CMK (cell line): ENCODE data around the gene PWWP2B.

Source experiments
- DNase-seq: peaks from one replicate; pipeline ENCODE4 v3.0.0-alpha.2; 2010; ENCODE audit warnings: low read depth

PWWP2B gene

GRCh38 chr10:132459301-132460003, 62.5 kb downstream of the PWWP2B start:
- no peak for DNase-seq

DNA sequence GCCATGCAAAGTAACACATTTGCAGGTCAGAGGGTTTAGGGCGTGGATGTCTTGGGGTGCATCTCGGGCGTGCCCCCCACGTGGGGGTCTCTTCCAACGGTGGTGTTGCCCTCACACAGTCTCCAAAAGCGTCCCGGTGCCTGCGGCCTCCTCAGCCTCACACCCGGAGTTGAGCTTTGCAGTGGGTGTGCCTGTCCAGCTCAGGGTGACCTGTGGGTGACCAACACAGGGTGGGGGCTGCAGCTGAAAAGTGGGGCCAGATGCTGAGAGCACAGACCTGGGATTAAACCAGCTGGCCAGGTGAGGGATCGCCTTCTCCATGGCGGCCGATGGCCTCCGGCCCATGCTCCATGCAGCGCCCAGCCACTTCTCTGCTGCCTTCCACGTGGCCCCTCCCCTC, 63.1 kb downstream of the PWWP2B start:
- DNase-seq: no peak

DNA sequence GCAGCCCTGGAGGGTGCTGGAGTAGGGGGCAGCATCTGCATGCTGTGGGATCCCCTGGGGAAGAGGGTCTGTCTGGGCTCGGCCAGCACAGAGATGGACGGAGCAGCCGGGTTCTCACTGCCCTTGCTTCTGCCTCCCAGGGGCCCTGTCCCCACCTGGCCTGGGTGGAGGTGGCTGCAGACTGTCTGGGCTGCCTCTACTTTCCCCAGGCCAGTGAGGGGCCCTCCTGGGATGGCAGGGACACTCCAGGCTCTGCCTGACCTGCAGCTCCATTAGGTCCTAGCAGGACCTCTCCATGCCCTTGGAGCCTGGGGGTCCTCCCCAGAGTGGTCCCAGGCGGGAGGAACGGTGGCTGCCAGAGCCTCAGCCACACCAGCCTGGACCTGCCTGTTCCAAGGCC, 63.7 kb downstream of the PWWP2B start:
- no peak for DNase-seq

DNA sequence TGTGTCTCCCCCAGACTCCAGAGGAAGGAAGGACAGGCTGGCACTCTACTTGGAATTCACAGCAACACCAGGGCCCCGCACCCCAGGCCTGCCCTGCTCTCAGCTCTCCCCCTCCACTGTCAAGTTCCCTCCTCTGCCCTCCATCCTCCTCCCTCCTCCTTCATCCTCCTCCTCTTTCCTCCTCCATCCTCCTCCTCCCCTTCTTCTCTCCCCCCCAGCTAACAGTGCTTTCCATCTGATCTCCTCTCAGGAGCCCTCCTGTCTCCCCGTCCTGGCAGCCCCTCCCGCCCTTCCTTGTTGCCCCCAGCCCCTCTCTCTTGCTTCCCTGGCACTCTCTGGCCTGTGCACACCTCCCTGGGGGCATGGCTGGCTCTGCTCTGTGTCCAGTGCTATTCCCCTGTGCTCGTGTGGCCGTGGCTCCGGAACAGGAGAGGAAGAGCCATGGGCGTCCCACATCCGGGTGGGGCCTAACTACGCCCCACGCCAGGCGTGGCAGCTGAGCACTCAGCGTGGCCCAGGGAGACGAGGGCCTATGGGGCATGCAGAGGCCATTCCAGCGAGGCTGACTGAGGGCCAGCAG, 64.2 kb downstream of the PWWP2B start:
- no peak for DNase-seq

GRCh38 chr10:132461683-132462231, 64.8 kb downstream of the PWWP2B start:
- DNase-seq: no peak

DNA sequence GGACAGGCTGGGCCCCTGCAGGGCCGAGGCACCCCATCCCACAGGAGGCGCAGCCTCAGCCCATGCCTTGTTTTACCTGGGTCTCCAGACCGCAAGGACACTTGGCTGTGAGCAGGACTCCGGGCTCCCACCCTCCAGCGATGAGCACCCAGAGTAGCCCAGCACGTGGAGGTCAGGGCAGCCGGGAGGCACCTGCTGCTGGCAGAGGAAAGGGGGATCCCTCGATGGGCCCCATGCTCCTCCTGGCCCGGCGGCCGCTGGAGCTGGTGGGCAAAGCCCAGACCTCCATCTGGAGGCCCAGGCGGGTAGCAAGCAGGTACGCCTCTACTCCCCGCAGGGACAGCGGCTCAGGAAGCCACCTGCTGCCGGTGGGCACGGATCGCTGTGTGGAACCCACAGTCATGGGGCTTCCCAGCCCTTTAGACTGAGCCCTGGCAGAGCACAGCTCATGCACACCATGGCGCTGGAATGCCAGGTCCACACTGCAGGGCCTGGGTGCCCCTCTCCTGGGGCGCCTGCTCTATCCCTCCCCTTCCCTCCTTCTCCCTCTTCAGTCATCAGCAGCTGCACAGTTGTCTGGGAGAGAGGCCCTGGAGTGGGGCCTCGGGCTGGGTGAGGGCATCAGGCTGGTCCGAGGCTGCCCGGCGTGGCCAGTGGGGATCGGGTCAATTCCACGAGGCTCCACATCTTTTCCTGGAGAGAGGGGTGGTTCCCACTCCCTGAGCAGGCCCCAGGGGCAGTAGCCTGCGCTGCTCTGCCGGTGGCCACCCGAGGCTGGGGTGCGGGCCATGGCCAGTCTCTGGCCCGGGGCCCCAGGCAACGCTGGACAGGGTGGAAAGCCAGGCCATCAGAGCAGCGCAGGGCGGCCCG, 65.7 kb downstream of the PWWP2B start:
- DNase-seq: no peak

DNA sequence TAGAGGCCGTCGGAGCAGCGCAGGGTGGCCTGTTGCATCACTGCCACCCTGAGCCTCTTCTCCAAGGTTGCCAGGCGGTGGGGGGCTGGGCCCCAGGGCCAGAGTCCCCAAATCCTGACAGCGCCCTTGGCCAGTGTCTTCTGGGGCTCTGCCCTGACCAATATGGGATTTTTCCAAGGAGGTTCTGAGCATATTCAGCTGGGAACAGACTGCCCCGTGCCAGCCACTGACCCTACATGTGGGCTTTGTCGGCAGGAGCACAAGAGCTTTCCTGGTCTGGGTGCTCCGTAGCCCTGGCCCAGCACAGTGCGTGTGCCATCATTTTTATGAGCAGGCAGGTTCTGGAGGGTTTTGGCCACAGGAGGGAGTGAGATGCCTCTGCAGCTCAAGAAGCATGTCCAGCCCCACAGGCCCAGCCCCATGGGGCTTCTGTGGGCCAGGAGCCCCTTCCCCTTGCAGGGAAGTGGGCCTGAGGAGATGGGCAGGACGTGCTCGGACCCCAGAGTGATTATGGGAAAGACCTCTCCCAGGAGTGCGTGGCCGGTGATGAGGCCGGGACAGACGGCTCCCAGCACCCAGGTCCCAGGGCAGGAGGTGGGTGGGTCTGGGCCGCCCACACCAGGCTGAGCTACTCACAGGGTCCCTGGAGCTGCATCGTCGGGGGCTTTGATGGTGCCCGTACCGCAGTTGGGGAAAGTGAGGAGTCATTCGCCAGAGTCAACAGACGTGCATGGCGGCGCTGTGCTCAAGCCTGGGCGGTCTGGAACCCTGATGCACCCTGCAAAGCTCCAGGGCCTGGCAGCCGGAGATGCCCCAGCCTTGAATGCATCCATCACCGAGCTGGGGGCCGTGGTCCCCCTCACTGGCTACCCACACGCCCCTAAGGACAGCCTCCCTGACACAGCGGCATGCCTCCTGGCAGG, 66.6 kb downstream of the PWWP2B start:
- DNase-seq: no peak

DNA sequence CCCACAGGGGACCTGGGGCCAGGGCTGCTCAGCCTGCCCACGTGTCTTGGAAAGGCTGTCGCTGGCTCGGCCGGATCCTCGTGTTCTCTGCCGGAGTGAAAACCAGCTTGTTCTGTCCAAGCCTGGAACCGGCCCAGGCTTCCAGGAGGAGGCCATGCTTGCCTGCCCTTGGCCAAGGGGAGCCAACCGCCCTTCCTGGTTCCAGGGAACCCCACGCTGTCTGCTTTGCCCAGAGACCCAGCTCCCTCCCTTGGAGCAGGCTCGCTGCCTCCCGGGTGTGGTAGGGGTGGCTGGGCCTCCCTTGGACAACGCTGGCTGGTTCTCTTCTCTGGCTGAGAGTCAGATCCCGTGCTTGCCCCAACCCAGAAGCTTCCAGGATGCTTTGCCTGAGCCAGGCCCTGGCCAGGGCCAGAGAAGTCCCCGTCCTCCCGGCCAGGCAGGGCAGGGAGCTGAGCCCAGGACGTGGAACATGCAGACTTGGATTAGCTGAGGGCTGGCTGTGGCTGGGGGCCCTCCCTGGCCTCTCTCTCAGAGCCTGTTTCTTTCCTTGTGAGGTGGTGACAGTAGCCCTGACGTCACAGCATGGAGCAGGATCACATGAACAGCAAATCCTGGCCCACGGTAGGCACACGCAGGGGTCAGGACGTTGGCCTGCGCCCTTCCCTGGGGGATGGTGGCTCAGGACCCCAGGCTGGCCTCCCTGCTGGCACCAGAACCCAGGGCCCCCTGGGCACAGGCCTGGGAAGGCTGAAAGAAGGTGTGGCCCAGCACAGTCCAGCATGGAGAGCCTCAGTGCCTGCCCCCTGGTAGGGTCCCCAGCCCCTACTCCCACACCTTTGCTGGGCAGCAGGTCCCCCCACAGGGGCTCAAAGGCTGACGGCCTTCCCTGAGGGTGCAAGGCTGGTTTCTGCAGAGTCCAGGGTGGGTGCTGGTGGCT, 67.5 kb downstream of the PWWP2B start:
- no peak for DNase-seq

- DNase-seq: no peak
These were observed 68.3 kb downstream of the PWWP2B start for GRCh38 chr10:132465193-132465888.

GRCh38 chr10:132465889-132466519, 69.0 kb downstream of the PWWP2B start:
- no peak for DNase-seq

DNA sequence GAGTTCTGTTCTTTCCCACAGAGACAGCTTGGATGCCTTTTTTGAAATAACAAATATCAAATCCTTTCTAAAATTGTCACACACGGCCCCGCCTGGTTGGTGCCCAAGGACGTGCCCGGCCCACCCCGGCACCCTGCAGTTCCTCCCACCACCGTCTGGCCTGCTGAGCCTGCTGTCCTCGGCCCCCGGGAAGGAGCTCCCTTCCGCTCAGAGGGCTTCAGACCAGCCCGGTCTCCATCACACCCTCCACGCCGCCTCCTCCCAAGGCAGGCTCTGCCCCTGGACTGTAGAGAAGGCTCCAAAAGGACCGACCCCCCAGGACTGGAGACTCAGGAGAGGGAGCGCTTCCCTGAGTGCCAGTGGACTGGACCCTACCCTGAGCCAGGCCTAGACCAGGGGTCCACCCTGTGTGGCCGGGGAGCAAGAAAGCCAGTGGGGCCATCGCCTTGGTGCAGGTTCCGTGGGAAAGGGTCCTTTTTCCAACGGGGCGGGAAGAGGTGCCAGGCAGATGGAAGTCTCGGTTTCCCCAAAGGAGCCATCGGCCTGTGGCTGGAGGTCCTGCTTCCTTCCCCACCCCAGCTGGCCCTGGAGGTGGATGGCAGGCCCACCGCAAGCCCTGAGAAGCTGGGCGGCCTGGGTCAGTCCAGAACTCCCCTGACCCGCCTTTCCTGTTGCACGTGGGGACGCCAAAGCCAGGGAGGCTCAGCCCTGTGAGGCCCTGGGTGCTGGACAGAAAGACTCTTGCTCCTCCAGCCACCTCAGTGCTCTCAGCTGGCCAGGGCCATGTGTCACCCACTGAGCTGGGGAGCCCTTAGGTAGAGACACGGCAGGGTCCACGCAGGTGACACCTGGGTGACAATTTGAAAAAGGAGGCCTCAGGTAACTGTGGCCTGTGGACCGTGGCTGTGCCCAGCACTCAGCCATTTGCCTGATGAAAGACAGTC, 69.8 kb downstream of the PWWP2B start:
- no peak for DNase-seq
